Spleen (tissue), 7 donors: ENCODE data around the gene KREMEN1.

ENCODE experiments used
- POLR2A ChIP-seq, 3 donors: fragments of 450-650 bp; IDR thresholded peaks; one replicate each; pipeline ENCODE4 v1.5.1; 2017; ENCODE audit warnings: antibody characterized with exemption in 3 of 3, mild to moderate bottlenecking in 1 of 3
- POLR2AphosphoS5 ChIP-seq, 3 donors: sonication (generic); formaldehyde crosslinking; IDR thresholded peaks; one replicate each; pipeline ENCODE4 v1.5.1; 2017; ENCODE audit warnings: antibody characterized with exemption in 3 of 3
- TF ChIP-seq, protein P1 (sequence below), 11 experiments: fragments of 200-600 bp in 7 of 11; fragments of 450-650 bp in 4 of 11; sonication (generic) in 4 of 11; IDR thresholded peaks in 8 of 11; conservative IDR thresholded peaks in 3 of 11; 1 replicate in 7 of 11; 2 replicates in 4 of 11; pipeline versions ENCODE4 v1.4.0 to v1.8.0; 2016 to 2021; ENCODE audit warnings: antibody characterized with exemption in 11 of 11, inconsistent platforms in 4 of 11, mild to moderate bottlenecking in 1 of 11
- donor health status: DM: no; HTN: no; CAD: no; lungs with moderate emphysema.
- donor health status: DM: no; HTN: no; CAD: no.
- donor health status: DM: no; HTN: no; CAD: no.

- TF ChIP-seq POLR2AphosphoS5 (IDR thresholded peaks at IDR 0.05) (no peak), POLR2A (IDR thresholded peaks at IDR 0.05) (no peak)
- TF ChIP-seq, protein P1, sequence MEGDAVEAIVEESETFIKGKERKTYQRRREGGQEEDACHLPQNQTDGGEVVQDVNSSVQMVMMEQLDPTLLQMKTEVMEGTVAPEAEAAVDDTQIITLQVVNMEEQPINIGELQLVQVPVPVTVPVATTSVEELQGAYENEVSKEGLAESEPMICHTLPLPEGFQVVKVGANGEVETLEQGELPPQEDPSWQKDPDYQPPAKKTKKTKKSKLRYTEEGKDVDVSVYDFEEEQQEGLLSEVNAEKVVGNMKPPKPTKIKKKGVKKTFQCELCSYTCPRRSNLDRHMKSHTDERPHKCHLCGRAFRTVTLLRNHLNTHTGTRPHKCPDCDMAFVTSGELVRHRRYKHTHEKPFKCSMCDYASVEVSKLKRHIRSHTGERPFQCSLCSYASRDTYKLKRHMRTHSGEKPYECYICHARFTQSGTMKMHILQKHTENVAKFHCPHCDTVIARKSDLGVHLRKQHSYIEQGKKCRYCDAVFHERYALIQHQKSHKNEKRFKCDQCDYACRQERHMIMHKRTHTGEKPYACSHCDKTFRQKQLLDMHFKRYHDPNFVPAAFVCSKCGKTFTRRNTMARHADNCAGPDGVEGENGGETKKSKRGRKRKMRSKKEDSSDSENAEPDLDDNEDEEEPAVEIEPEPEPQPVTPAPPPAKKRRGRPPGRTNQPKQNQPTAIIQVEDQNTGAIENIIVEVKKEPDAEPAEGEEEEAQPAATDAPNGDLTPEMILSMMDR (IDR thresholded peaks at IDR 0.05 in 8 of 11, conservative IDR thresholded peaks at IDR 0.05 in 3 of 11) = no peak
Measured at GRCh38 chr22:29103121-29103520, 30.3 kb downstream of the KREMEN1 start.
